ENCODE data around the gene EDA.

The EDA gene

DNA sequence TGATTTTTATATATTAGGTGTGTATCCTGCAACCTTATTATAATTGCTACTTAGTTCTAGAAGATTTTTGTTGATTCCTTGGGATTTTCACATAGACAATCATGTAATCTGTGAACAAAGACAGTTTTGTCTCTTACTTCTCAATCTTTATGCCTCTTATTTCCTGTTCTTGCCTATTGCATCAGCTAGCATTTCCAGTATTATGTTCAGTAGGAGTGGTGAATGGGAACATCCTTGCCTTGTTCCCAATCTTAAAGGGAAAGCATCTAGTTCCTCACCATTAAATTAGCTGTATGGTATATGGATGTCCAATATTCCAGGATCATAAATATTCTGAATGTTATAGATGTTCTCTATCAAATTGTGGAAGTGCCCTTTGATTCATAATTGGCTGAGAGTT is 392.0 kb downstream of the EDA start:
- TF ChIP-seq, protein P1, sequence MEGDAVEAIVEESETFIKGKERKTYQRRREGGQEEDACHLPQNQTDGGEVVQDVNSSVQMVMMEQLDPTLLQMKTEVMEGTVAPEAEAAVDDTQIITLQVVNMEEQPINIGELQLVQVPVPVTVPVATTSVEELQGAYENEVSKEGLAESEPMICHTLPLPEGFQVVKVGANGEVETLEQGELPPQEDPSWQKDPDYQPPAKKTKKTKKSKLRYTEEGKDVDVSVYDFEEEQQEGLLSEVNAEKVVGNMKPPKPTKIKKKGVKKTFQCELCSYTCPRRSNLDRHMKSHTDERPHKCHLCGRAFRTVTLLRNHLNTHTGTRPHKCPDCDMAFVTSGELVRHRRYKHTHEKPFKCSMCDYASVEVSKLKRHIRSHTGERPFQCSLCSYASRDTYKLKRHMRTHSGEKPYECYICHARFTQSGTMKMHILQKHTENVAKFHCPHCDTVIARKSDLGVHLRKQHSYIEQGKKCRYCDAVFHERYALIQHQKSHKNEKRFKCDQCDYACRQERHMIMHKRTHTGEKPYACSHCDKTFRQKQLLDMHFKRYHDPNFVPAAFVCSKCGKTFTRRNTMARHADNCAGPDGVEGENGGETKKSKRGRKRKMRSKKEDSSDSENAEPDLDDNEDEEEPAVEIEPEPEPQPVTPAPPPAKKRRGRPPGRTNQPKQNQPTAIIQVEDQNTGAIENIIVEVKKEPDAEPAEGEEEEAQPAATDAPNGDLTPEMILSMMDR (IDR thresholded peaks at IDR 0.05) = no peak
- H3K9me3 ChIP-seq (ENCODE audit: control insufficient read depth, low read length) = no peaks in the 10 kb centered on the region
- H3K27ac ChIP-seq = no peak overlapping the region
- peaks cover 5% of the 10 kb centered on the region for H3K4me1 ChIP-seq
- H3K9ac ChIP-seq = no peak overlapping the region
- H3K27me3 ChIP-seq (ENCODE audit: control insufficient read depth, insufficient read depth, low read length) = no peaks in the 10 kb centered on the region
- H3K36me3 ChIP-seq (ENCODE audit: control insufficient read depth, insufficient read depth, low read length) = no peaks in the 10 kb centered on the region
- no peak overlapping the region for H3K4me3 ChIP-seq (ENCODE audit: low read depth, low read length)
- no peak overlapping the region for H3K4me2 ChIP-seq (ENCODE audit: low read length)
- no peak overlapping the region for H2AFZ ChIP-seq
- no peaks in the 10 kb centered on the region for H3K79me2 ChIP-seq

DNA sequence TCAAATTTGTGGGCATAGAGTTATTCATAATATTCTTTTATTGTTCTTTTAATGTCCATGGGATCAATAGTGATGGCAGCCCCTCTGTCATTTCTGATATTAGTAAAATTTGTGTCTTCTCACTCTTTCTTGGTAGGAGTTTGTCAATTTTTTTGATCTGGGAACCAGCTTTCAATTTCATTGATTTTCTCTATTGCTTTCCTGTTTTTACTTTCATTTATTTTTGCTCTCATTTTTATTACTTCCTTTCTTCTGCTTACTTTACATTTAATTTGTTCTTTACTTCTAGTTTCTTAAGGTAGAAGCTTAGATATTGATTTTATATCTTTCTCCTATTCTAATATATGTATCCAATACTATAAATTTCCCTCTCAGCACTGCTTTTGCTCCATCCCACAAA is 393.1 kb downstream of the EDA start:
- no peak overlapping the region for H3K4me2 ChIP-seq (ENCODE audit: low read length)
- H3K9me3 ChIP-seq (ENCODE audit: control insufficient read depth, low read length) = no peaks in the 10 kb centered on the region
- H3K27me3 ChIP-seq (ENCODE audit: control insufficient read depth, insufficient read depth, low read length) = no peaks in the 10 kb centered on the region
- H3K4me3 ChIP-seq (ENCODE audit: low read depth, low read length) = no peak overlapping the region
- H2AFZ ChIP-seq = no peak overlapping the region
- no peaks in the 10 kb centered on the region for H3K36me3 ChIP-seq (ENCODE audit: control insufficient read depth, insufficient read depth, low read length)
- H3K9ac ChIP-seq = no peak overlapping the region
- TF ChIP-seq, protein P1 (IDR thresholded peaks at IDR 0.05) = no peak
- H3K4me1 ChIP-seq = peaks cover 9% of the 10 kb centered on the region
- H3K79me2 ChIP-seq = no peaks in the 10 kb centered on the region
- H3K27ac ChIP-seq = no peak overlapping the region

DNA sequence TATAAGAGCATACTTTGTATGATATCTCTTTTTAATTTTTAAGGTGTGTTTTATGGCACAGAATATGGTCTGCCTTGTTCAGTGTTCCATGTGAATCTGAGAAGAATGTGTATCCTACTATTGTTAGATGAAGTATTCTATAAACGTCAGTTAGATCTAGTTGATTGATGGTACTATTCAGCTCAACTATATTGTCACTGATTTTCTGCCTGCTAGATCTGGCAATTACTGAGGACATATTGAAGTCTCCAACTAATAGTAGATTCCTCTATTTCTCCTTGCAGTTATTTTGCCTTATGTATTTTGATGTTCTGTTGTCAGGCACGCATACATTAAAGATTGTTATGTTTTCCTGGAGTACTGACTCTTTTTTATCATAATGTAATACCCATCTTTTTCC is 394.1 kb downstream of the EDA start:
- H3K4me2 ChIP-seq (ENCODE audit: low read length) = no peak overlapping the region
- no peaks in the 10 kb centered on the region for H3K79me2 ChIP-seq
- H3K36me3 ChIP-seq (ENCODE audit: control insufficient read depth, insufficient read depth, low read length) = no peaks in the 10 kb centered on the region
- no peak overlapping the region for H3K4me3 ChIP-seq (ENCODE audit: low read depth, low read length)
- no peak overlapping the region for H3K27ac ChIP-seq
- no peaks in the 10 kb centered on the region for H3K27me3 ChIP-seq (ENCODE audit: control insufficient read depth, insufficient read depth, low read length)
- TF ChIP-seq, protein P1 (IDR thresholded peaks at IDR 0.05) = no peak
- no peak overlapping the region for H2AFZ ChIP-seq
- H3K9ac ChIP-seq = no peak overlapping the region
- peaks cover 9% of the 10 kb centered on the region for H3K4me1 ChIP-seq
- H3K9me3 ChIP-seq (ENCODE audit: control insufficient read depth, low read length) = no peaks in the 10 kb centered on the region

DNA sequence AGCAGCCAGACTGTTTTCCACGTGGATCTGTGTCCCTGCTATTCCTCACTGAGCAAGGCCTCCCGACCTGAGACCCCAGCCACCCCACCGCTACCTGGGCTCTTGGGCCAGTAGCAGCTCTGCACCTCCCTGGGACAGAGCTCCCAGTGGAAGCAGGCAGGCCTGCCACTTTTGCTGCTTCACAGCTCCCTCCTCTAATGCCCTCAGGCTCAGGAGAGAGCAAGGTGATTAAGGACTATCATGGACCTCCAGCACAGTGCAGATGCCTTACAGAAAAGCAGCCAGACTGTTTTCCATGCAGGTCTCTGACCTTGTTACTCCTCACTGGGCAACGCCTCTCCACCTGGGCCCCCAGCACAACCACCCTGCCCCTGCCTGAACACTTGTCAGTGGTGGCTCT is 396.8 kb downstream of the EDA start:
- Histone ChIP-seq H3K27ac (no peak overlapping the region), H3K9ac (no peak overlapping the region), H3K4me2 (ENCODE audit: low read length) (no peak overlapping the region), H3K27me3 (ENCODE audit: control insufficient read depth, insufficient read depth, low read length) (no peaks in the 10 kb centered on the region), H3K4me3 (ENCODE audit: low read depth, low read length) (no peak overlapping the region), H3K36me3 (ENCODE audit: control insufficient read depth, insufficient read depth, low read length) (no peaks in the 10 kb centered on the region), H2AFZ (no peak overlapping the region), H3K9me3 (ENCODE audit: control insufficient read depth, low read length) (no peaks in the 10 kb centered on the region), H3K4me1 (peaks cover 9% of the 10 kb centered on the region), H3K79me2 (no peaks in the 10 kb centered on the region)
- TF ChIP-seq, protein P1 (IDR thresholded peaks at IDR 0.05) = no peak

DNA sequence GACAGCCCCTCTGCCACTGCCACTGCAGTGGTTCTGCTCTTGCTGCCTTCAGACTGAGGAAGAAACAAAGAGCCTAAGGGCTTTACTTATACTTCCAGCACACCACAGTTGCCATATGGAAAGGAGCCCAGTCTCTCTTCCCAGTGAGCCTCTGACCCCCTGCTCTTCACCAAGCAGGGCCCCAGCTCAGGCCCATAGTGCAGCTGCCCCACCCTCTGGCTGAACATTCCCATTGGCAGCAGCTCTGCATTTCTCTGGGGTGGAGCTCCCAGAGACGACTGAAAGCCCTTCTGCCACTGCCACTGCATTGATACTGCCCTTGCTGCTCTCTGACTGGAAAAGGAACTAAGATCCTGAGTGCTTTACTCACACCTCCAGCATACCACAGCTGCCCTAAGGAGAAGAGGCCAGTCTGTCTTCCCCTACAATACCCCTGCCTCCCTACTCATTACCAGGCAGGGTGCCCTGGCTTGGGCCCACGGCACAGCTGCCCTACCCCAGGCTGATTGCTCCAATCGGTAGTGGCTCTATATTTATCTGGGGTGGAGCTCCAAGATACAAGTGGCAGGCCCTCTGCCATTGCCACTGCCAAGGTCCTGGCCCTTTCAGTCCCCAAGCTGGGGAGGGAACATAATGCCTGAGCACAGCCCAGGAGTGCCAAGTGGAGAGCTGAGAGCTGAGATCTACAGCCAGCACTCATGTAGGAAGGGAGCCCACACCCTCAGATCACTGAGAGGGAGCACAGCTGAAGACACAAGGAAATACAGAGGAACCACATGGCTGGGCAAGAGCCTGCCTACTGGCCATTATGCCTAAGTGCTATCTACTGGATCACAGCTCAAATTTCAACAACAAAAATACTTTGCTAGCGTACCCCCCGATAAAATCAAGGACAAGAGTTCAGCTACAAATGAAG is 397.8 kb downstream of the EDA start:
- Histone ChIP-seq H3K4me1 (peaks cover 9% of the 10 kb centered on the region), H3K27me3 (ENCODE audit: control insufficient read depth, insufficient read depth, low read length) (no peaks in the 10 kb centered on the region), H3K4me3 (ENCODE audit: low read depth, low read length) (no peak overlapping the region), H3K79me2 (no peaks in the 10 kb centered on the region), H3K27ac (peak overlapping the region; percentile 53), H3K4me2 (ENCODE audit: low read length) (peak overlapping the region; percentile 13), H2AFZ (no peak overlapping the region), H3K9ac (no peak overlapping the region), H3K36me3 (ENCODE audit: control insufficient read depth, insufficient read depth, low read length) (no peaks in the 10 kb centered on the region), H3K9me3 (ENCODE audit: control insufficient read depth, low read length) (no peaks in the 10 kb centered on the region)
- TF ChIP-seq, protein P1 (IDR thresholded peaks at IDR 0.05) = no peak
